Glutamatergic neuron (in vitro differentiated cells): ENCODE data around the gene ARHGEF6. TPM values are rescaled to one million over a fixed set of nuclear protein-coding genes. Genes with fewer than 3 reads are reported as not detected.

Experiments
- DNase-seq: peaks from one replicate; pipeline ENCODE4 v3.0.0; 2022
- H3K27ac Mint-ChIP-seq: one replicate; pipeline ENCODE4 v1.8.0; 2020; ENCODE audit warnings: mild to moderate bottlenecking, mixed read lengths, inconsistent platforms; ENCODE audit not compliant: unreplicated experiment
- H3K27me3 Mint-ChIP-seq: one replicate; pipeline ENCODE4 v1.8.0; 2020; ENCODE audit warnings: mild to moderate bottlenecking, moderate library complexity, mixed read lengths, inconsistent platforms; ENCODE audit not compliant: unreplicated experiment
- H3K36me3 Mint-ChIP-seq: one replicate; pipeline ENCODE4 v1.8.0; 2020; ENCODE audit warnings: mild to moderate bottlenecking, mixed read lengths, inconsistent platforms; ENCODE audit not compliant: unreplicated experiment
- H3K4me1 Mint-ChIP-seq: one replicate; pipeline ENCODE4 v1.8.0; 2020; ENCODE audit warnings: mild to moderate bottlenecking, low read depth, mixed read lengths, inconsistent platforms; ENCODE audit not compliant: unreplicated experiment
- H3K4me3 Mint-ChIP-seq: one replicate; pipeline ENCODE4 v1.8.0; 2020; ENCODE audit warnings: mild to moderate bottlenecking, mixed read lengths, inconsistent platforms; ENCODE audit not compliant: unreplicated experiment
- H3K9me3 Mint-ChIP-seq: one replicate; pipeline ENCODE4 v1.8.0; 2020; ENCODE audit warnings: mild to moderate bottlenecking, moderate library complexity, mixed read lengths, inconsistent platforms; ENCODE audit not compliant: unreplicated experiment
- CTCF ChIP-seq: fragments of 200-600 bp; sonication (generic); IDR thresholded peaks from one replicate; pipeline ENCODE4 v1.5.0; 2021; ENCODE audit not compliant: partially characterized antibody, unreplicated experiment
- total RNA-seq: library from RNA; stranded (reverse); fragmentation: NEBNext Ultra II Directional; extraction: Animal tissue kit (Norgen Biotek cat#: 25700); gene quantifications from one replicate; pipeline ENCODE4 v1.2.1, GENCODE V29; 2021; ENCODE audit not compliant: unreplicated experiment

ARHGEF6 gene
- total RNA-seq, 1 donor from 2014 or later, result 59.5 TPM

- TF ChIP-seq CTCF, result no peak
- Mint-ChIP-seq H3K4me3 (no peak overlapping the region), H3K9me3 (no peaks in the 10 kb centered on the region), H3K27me3 (no peaks in the 10 kb centered on the region), H3K27ac (no peak overlapping the region), H3K36me3 (no peaks in the 10 kb centered on the region), H3K4me1 (peaks cover 2% of the 10 kb centered on the region)
- DNase-seq, result no peak
Measured at GRCh38 chrX:136623396-136623795, 157.3 kb downstream of the ARHGEF6 start.

DNA sequence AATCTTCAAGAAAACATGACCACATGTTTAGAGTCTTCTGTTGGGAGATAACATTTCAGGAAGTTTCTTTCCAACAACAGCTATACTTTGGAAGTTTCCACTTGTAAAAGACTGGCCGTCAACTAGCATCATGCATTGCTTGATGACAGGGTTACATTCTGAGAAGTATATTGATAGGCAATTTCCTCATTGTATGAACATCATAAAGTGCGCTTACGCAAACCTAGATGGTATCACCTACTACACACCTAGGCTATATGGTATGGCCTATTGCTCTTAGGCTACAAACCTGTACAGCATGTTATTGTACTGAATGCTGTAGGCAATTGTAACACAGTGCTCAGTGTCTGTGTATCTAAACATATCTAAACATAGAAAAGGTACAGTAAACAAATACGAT lies 158.2 kb downstream of the ARHGEF6 start:
- DNase-seq, result no peak

DNA sequence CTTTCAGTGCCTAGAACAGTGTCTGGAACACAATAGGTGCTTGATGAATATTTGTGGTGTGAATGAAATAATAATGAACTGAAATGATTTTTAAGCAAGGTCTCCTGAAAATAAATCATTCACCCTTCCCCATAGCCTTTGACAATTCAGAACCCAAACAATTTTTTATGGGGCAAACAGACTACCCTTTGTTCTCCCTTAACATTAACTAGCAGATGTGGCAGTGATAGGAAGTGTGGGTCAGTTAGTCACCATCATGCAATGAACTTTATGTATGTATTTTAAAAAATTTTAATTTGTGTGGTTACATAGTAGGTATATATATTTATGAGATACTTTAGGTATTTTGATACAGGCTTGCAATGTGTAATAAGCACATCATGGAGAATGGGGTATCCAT lies 160.0 kb downstream of the ARHGEF6 start:
- no peaks in the 10 kb centered on the region for H3K27me3 Mint-ChIP-seq
- no peak for DNase-seq
- no peak for TF ChIP-seq CTCF
- H3K4me1 Mint-ChIP-seq, result peaks cover 2% of the 10 kb centered on the region
- no peak overlapping the region for H3K4me3 Mint-ChIP-seq
- H3K36me3 Mint-ChIP-seq, result no peaks in the 10 kb centered on the region
- no peak overlapping the region for H3K27ac Mint-ChIP-seq
- H3K9me3 Mint-ChIP-seq, result no peaks in the 10 kb centered on the region

More for the DNA sequence above, 158.2 kb downstream of the ARHGEF6 start:
- Mint-ChIP-seq H3K4me1 (peaks cover 2% of the 10 kb centered on the region), H3K4me3 (no peak overlapping the region), H3K36me3 (no peaks in the 10 kb centered on the region), H3K27me3 (no peaks in the 10 kb centered on the region), H3K9me3 (no peaks in the 10 kb centered on the region), H3K27ac (no peak overlapping the region)
- TF ChIP-seq CTCF, result no peak

DNA sequence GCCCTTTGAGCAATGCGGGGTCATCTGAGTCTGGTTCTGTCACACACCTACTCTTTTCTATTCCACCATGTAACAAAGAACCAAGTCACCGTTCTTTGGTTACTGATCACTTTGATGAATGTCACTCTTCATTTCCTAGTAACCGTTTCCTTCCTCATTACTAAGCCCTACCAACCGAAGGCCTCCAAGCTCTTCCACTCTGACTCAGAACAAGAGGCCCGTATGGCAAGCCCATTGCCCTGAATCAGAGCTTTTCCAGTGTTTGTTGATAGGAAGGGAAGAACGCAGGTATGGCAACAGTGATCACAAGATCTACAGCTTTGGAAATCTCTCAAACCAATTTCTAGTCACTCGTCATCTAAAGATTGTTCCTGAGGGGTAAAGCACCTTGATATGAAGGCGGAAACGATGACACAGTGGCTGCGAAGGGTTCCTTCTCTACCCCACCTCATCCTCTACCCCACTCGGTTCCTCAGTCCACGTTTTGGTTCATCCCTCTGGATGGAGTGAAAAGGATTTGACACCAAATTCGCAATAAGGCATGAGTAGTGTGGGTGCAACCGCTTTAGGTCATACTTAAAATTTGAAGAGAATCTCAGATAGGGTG lies 160.7 kb downstream of the ARHGEF6 start:
- H3K36me3 Mint-ChIP-seq, result no peaks in the 10 kb centered on the region
- H3K27me3 Mint-ChIP-seq, result no peaks in the 10 kb centered on the region
- no peak overlapping the region for H3K27ac Mint-ChIP-seq
- no peaks in the 10 kb centered on the region for H3K9me3 Mint-ChIP-seq
- peaks cover 2% of the 10 kb centered on the region for H3K4me1 Mint-ChIP-seq
- DNase-seq, result no peak
- TF ChIP-seq CTCF, result no peak
- H3K4me3 Mint-ChIP-seq, result no peak overlapping the region

DNA sequence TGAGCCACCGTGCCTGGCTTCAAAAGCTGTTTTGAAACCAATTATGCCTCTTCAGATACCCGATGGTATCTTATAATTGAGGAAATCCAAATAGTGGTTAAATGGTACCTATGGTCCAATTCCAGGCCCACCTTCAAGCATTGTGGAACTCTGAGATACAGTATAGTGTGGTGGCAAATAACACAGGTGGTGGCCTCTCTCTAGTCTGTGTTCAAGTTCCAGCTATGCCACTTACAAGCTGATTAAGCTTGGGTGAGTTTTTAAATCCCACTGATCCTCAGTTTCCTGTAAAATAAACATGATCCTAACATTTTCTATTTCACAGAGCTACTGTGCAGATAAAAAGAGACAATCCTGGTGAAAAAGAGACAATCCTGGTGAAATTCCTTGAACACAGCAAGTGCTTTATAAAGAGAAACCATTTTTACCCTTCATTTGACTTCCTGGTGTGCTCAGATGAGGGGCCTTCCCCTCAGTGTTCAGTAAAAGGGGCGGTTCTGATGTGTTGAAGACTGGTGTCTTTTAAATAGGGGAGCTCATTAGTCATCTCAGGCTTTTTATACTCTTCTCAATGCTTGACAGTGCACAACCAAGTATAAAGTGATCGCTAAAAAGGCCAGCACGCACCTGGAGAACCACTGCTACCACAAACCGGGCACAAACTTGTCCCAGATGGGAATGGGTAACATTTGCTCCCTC lies 163.6 kb downstream of the ARHGEF6 start:
- Mint-ChIP-seq H3K36me3 (no peaks in the 10 kb centered on the region), H3K27me3 (no peaks in the 10 kb centered on the region), H3K27ac (no peak overlapping the region), H3K4me3 (no peak overlapping the region), H3K4me1 (no peaks in the 10 kb centered on the region), H3K9me3 (no peaks in the 10 kb centered on the region)
- no peak for TF ChIP-seq CTCF
- DNase-seq, result no peak

Other genes starting within 250 kb of the ARHGEF6 start
- gene VGLL1, start 248.7 kb downstream of the ARHGEF6 start, total RNA-seq, result not detected
- gene CD40LG, start 132.8 kb downstream of the ARHGEF6 start, total RNA-seq, result not detected
- gene RBMX, start 99.8 kb upstream of the ARHGEF6 start, total RNA-seq, result 246 TPM